Measurements from ENCODE around the gene TMEM236. TPM values are rescaled to one million over a fixed set of nuclear protein-coding genes. Genes with fewer than 3 reads are reported as not detected.

TMEM236 gene
- polyA plus RNA-seq, 1 of the 3 experiments (the other 2 are of a cell fraction): 0.02 TPM

GRCh38 chr10:17784688-17785087 is 32.7 kb downstream of the TMEM236 start:
- ChIA-PET POLR2A (no interaction called here), CTCF (interaction anchor here (0.8 kb wide), 1 partner anchor 187 kb away, joined by 3 read pairs; no protein-coding TSS in a partner anchor)
- peaks cover 37% of the 10 kb centered on the region for H3F3A ChIP-seq (replicated peaks; ENCODE audit: insufficient read depth)
- peak overlapping the region; percentile 27; the same call in 1 of the 2 replicates for H2AFZ ChIP-seq (ENCODE audit: low read depth)
- H3K4me1 ChIP-seq (ENCODE audit: control insufficient read depth in 1 of 2, insufficient read depth in 2 of 2, low read depth in 1 of 2, low read length in 1 of 2): peaks cover 16 to 36% of the 10 kb centered on the region in 2 experiments; a peak in 3 of 4 replicates
- H3K9me2 ChIP-seq: no peaks in the 10 kb centered on the region
- H3K27ac ChIP-seq (ENCODE audit: low read depth in 2 of 2, low read length in 1 of 2): peak overlapping the region; percentile 71 to 88; a peak in 3 of 4 replicates
- no peaks in the 10 kb centered on the region for H3K36me3 ChIP-seq (replicated peaks in 1 of 2; ENCODE audit: control insufficient read depth in 1 of 2, insufficient read depth in 2 of 2, low read length in 1 of 2)
- 17% methylated on average over 3 of the region's 3 CpGs for WGBS (ENCODE audit: low lambda C conversion rate)
- no peak for DNase-seq
- H3K4me3 ChIP-seq (ENCODE audit: low read depth in 2 of 2, low read length in 1 of 2): no peak overlapping the region
- no peaks in the 10 kb centered on the region for H3K79me2 ChIP-seq (ENCODE audit: insufficient read depth)
- H3K9me3 ChIP-seq: no peaks in the 10 kb centered on the region
- H3K4me2 ChIP-seq: peak overlapping the region; percentile 27
- H3K27me3 ChIP-seq (ENCODE audit: insufficient read depth): no peaks in the 10 kb centered on the region
- H4K20me1 ChIP-seq (ENCODE audit: insufficient read depth): no peaks in the 10 kb centered on the region
- peak; percentile 79; the same call in 1 of the 2 replicates for TF ChIP-seq FOSL2 (IDR thresholded peaks at IDR 0.05; ENCODE audit: borderline replicate concordance, low read depth)
- TF ChIP-seq TEAD4 (IDR thresholded peaks at IDR 0.05; ENCODE audit: borderline replicate concordance, insufficient read depth): peak; percentile 37; the same call in 1 of the 2 replicates
- TF ChIP-seq SMC3 (IDR thresholded peaks at IDR 0.05; ENCODE audit: low read depth, low read length): no peak
- TF ChIP-seq USF1 (IDR thresholded peaks at IDR 0.05; ENCODE audit: borderline replicate concordance, low read depth): no peak
- no peak for TF ChIP-seq RFX5 (IDR thresholded peaks at IDR 0.05; ENCODE audit: low read length)
- peak; percentile 80 for TF ChIP-seq PBX3 (IDR thresholded peaks at IDR 0.05)
- no peak for TF ChIP-seq GABPA (IDR thresholded peaks at IDR 0.05; ENCODE audit: low read depth)
- no peak for TF ChIP-seq CHD2 (IDR thresholded peaks at IDR 0.05; ENCODE audit: low read length, partially characterized antibody)
- peak; percentile 53 for TF ChIP-seq ELF1 (IDR thresholded peaks at IDR 0.05)
- TF ChIP-seq NFIC (IDR thresholded peaks at IDR 0.05; ENCODE audit: borderline replicate concordance): peak; percentile 91
- TF ChIP-seq JUND (IDR thresholded peaks at IDR 0.05): peak; percentile 75
- 0 out of 2 replicates have a peak, but pooled peaks have one; percentile 24 for TF ChIP-seq RXRA (IDR thresholded peaks at IDR 0.05; ENCODE audit: borderline replicate concordance, low read depth)
- TF ChIP-seq TCF12 (IDR thresholded peaks at IDR 0.05): peak; percentile 84
- no peak for TF ChIP-seq YY1 (IDR thresholded peaks at IDR 0.05; ENCODE audit: low read depth)
- TF ChIP-seq EP300 (IDR thresholded peaks at IDR 0.05; ENCODE audit: borderline replicate concordance in 1 of 2, low read depth in 1 of 2, low read length in 1 of 2): peak in 1 of 2 experiments; percentile 64; a peak in 2 of 4 replicates
- H3K9ac ChIP-seq: peak overlapping the region; percentile 25; the same call in 1 of the 2 replicates

DNA sequence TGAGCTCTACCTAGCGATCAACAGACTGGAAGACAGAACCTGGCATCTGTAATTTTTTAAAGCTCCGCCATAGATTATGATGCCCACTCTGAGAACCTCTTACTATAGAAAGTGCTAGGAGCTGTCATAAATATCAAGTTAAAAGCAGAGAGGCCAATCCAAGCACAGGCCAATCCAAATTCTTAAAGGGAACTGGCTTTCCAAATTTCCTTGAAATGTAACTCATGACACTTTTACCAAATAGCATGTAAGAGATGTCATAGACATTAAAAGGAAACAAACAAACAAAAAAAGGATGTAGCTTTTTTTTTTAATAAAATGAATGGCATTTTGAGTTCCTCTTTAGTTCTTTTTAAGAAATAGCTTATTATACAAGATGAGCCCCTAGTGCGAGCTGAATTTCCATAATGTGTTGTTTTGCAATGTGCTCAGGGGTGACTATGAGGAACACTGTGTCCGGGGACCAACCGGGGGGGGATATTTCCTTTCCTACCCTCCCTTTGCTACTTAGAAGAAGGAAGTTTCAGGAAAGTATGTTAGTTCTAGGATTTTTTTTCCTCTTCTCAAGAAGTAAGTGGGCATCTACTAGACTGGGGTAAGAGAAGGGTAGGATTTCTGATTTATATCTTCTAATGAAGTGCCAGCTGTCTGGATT is 33.4 kb downstream of the TMEM236 start:
- no peaks in the 10 kb centered on the region for H3K27me3 ChIP-seq (ENCODE audit: insufficient read depth)
- no peaks in the 10 kb centered on the region for H3K9me3 ChIP-seq
- no peak overlapping the region for H3K4me3 ChIP-seq (ENCODE audit: low read depth in 2 of 2, low read length in 1 of 2)
- ChIA-PET POLR2A (no interaction called here), CTCF (interaction anchor here (0.8 to 1.2 kb wide), 2 partner anchors 43 to 188 kb away, joined by 3 read pairs; no protein-coding TSS in a partner anchor)
- H3F3A ChIP-seq (replicated peaks; ENCODE audit: insufficient read depth): peaks cover 37% of the 10 kb centered on the region
- no peaks in the 10 kb centered on the region for H4K20me1 ChIP-seq (ENCODE audit: insufficient read depth)
- no peak for DNase-seq
- H3K4me1 ChIP-seq (ENCODE audit: control insufficient read depth in 1 of 2, insufficient read depth in 2 of 2, low read depth in 1 of 2, low read length in 1 of 2): peaks cover 16 to 36% of the 10 kb centered on the region in 2 experiments; a peak in 3 of 4 replicates
- TF ChIP-seq GABPA (IDR thresholded peaks at IDR 0.05; ENCODE audit: low read depth): no peak
- no peak for TF ChIP-seq TCF12 (IDR thresholded peaks at IDR 0.05)
- no peaks in the 10 kb centered on the region for H3K79me2 ChIP-seq (ENCODE audit: insufficient read depth)
- H3K4me2 ChIP-seq: peak overlapping the region; percentile 27
- H3K36me3 ChIP-seq (replicated peaks in 1 of 2; ENCODE audit: control insufficient read depth in 1 of 2, insufficient read depth in 2 of 2, low read length in 1 of 2): no peaks in the 10 kb centered on the region
- 94% methylated on average over 5 of the region's 5 CpGs for WGBS (ENCODE audit: low lambda C conversion rate)
- no peaks in the 10 kb centered on the region for H3K9me2 ChIP-seq
- H3K27ac ChIP-seq (ENCODE audit: low read depth in 2 of 2, low read length in 1 of 2): peak overlapping the region; percentile 71 to 88; a peak in 3 of 4 replicates
- H3K9ac ChIP-seq: peak overlapping the region; percentile 1; the same call in 1 of the 2 replicates
- H2AFZ ChIP-seq (ENCODE audit: low read depth): peak overlapping the region; percentile 27; the same call in 1 of the 2 replicates

Measured in SK-N-SH (cell line).